PC-3 (cell line): Measurements from ENCODE around the gene ST6GALNAC3. TPM values are rescaled to one million over a fixed set of nuclear protein-coding genes. Genes with fewer than 3 reads are reported as not detected.
"Not testable (repeated sequence)": the region's sequence is repeated elsewhere in the genome, so short reads cannot be mapped to it uniquely, and the experiment has no call there.

Experiments
- ATAC-seq: fragments of 200-7000 bp; cut with Tn5 transposase; 2 replicates; pipeline ENCODE4 v1.9.1; 2020; ENCODE audit warnings: mild to moderate bottlenecking, moderate library complexity
- BruUV-seq: library from RNA; stranded (reverse); fragments of 400-500 nt; replicated peaks from 2 replicates; lab custom pipeline; 2021; lab: Mats Ljungman, UMichigan
- CTCF ChIA-PET: fragments of 300-600 bp; sonication (Branson Sonifier 250); formaldehyde crosslinking; loops from one replicate; lab custom pipeline; 2022; ENCODE audit warnings: antibody characterized with exemption; lab: Charles Lee
- POLR2A ChIA-PET: fragments of 300-600 bp; sonication (Branson Sonifier 250); formaldehyde crosslinking; loops from one replicate; lab custom pipeline; 2022; ENCODE audit warnings: antibody characterized with exemption; ENCODE audit not compliant: unreplicated experiment; lab: Charles Lee
- DNase-seq: peaks from one replicate; pipeline ENCODE4 v3.0.0-alpha.2; 2015
- H2AFZ ChIP-seq: fragments of 300-600 bp; sonication (generic); 2 replicates; pipeline ENCODE4 v1.6.0; 2016; ENCODE audit warnings: antibody characterized with exemption, low read length
- H3F3A ChIP-seq: fragments of 300-600 bp; sonication (generic); one replicate; pipeline ENCODE4 v1.6.0; 2017; ENCODE audit warnings: antibody characterized with exemption, low read length, control low read depth, mild to moderate bottlenecking; ENCODE audit not compliant: unreplicated experiment
- H3K27ac ChIP-seq: fragments of 300-600 bp; sonication (generic); 2 replicates; pipeline ENCODE4 v1.5.1; 2016; ENCODE audit warnings: mild to moderate bottlenecking, low read length
- H3K27me3 ChIP-seq: fragments of 300-600 bp; sonication (generic); 2 replicates; pipeline ENCODE4 v1.6.1; 2016; ENCODE audit warnings: low read length, mixed read lengths
- H3K36me3 ChIP-seq: fragments of 300-600 bp; sonication (generic); 2 replicates; pipeline ENCODE4 v1.6.1; 2016; ENCODE audit warnings: low read depth, mixed run types, low read length, mixed read lengths
- H3K4me1 ChIP-seq: fragments of 300-600 bp; sonication (generic); 2 replicates; pipeline ENCODE4 v1.5.1; 2016; ENCODE audit warnings: low read length; ENCODE audit not compliant: insufficient read depth
- H3K4me2 ChIP-seq: fragments of 300-600 bp; sonication (generic); 2 replicates; pipeline ENCODE4 v1.6.0; 2016; ENCODE audit warnings: low read length
- H3K4me3 ChIP-seq: fragments of 300-600 bp; sonication (generic); 2 replicates; pipeline ENCODE4 v1.5.1; 2016; ENCODE audit warnings: mild to moderate bottlenecking, low read length, mixed read lengths
- H3K79me2 ChIP-seq: fragments of 300-600 bp; sonication (generic); 2 replicates; pipeline ENCODE4 v1.6.1; 2017; ENCODE audit warnings: low read length, mixed read lengths
- H3K9ac ChIP-seq: fragments of 300-600 bp; sonication (generic); 2 replicates; pipeline ENCODE4 v1.6.0; 2016; ENCODE audit warnings: mild to moderate bottlenecking, low read length
- H3K9me2 ChIP-seq: fragments of 300-600 bp; sonication (generic); replicated peaks from 2 replicates; pipeline ENCODE4 v1.6.1; 2016; ENCODE audit warnings: mixed run types, low read length, mixed read lengths
- H3K9me3 ChIP-seq: fragments of 300-600 bp; sonication (generic); 2 replicates; pipeline ENCODE4 v1.6.1; 2016; ENCODE audit warnings: low read length, mixed read lengths
- H4K20me1 ChIP-seq: fragments of 300-600 bp; sonication (generic); 2 replicates; pipeline ENCODE4 v1.6.1; 2016; ENCODE audit warnings: low read length, mixed read lengths
- CTCF ChIP-seq: fragments of 300-600 bp; sonication (generic); conservative IDR thresholded peaks from 2 replicates; pipeline ENCODE4 v1.5.1; 2017; ENCODE audit warnings: antibody characterized with exemption, low read depth, mild to moderate bottlenecking, low read length
- EZH2 ChIP-seq: fragments of 300-600 bp; sonication (generic); IDR thresholded peaks from one replicate; pipeline ENCODE4 v1.6.1; 2017; ENCODE audit warnings: antibody characterized with exemption, mild to moderate bottlenecking, low read length; ENCODE audit not compliant: unreplicated experiment
- EZH2phosphoT487 ChIP-seq: fragments of 300-600 bp; sonication (generic); IDR thresholded peaks from 2 replicates; pipeline ENCODE4 v1.6.1; 2018; ENCODE audit warnings: mild to moderate bottlenecking, antibody characterized with exemption, low read length, borderline replicate concordance
- intact Hi-C: fragments of 100-400 bp; cut with micrococcal nuclease; formaldehyde crosslinking; loops from 2 replicates; pipeline ENCODE4 v1.9.0; 2023
- total RNA-seq: library from RNA; depleted of rRNA; stranded (reverse); fragments of >200 nt; gene quantifications from 2 replicates; pipeline ENCODE4 v1.2.3, GENCODE V29; 2014

Gene ST6GALNAC3
- total RNA-seq, 1 experiment from 2014 or later = not detected

GRCh38 chr1:76110666-76111065, 36.1 kb downstream of the ST6GALNAC3 start:
- Histone ChIP-seq H3K36me3 (no peaks in the 10 kb centered on the region), H3K4me3 (no peak overlapping the region), H3K27me3 (peaks cover 28% of the 10 kb centered on the region), H3K9me2 (no peaks in the 10 kb centered on the region), H3K4me1 (no peaks in the 10 kb centered on the region), H3K9ac (no peak overlapping the region), H3F3A (no peaks in the 10 kb centered on the region), H3K79me2 (no peaks in the 10 kb centered on the region), H4K20me1 (no peaks in the 10 kb centered on the region), H3K9me3 (no peaks in the 10 kb centered on the region), H2AFZ (no peak overlapping the region), H3K27ac (no peak overlapping the region), H3K4me2 (no peak overlapping the region)
- POLR2A ChIA-PET = no interaction called here
- TF ChIP-seq EZH2 (no peak), EZH2phosphoT487 (no peak), CTCF (no peak)
- ATAC-seq (no peak), DNase-seq (no peak)
- CTCF ChIA-PET = no interaction called here
- intact Hi-C loops = no loop called here
- BruUV-seq = no TSS peak

DNA sequence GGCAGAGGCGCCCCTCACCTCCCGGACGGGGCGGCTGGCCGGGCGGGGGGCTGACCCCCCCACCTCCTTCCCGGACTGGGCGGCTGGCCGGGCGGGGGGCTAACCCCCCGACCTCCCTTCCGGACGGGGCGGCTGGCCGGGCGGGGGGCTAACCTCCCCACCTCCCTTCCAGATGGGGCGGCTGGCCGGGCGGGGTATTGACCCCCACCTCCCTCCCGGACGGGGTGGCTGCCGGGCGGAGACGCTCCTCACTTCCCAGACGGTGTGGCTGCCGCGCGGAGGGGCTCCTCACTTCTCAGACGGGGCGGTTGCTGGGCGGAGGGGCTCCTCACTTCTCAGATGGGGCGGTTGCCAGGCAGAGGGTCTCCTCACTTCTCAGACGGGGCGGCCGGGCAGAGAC, 37.8 kb downstream of the ST6GALNAC3 start:
- intact Hi-C loops, H3K9me3 ChIP-seq, POLR2A ChIA-PET, DNase-seq, H3K27ac ChIP-seq, H3K9ac ChIP-seq, H3K36me3 ChIP-seq, H4K20me1 ChIP-seq, BruUV-seq, H3K4me3 ChIP-seq, H3K4me1 ChIP-seq, H2AFZ ChIP-seq, H3K4me2 ChIP-seq, H3F3A ChIP-seq, H3K9me2 ChIP-seq, ATAC-seq, H3K79me2 ChIP-seq, CTCF ChIA-PET: not testable (repeated sequence)
- peaks cover 32% of the 10 kb centered on the region for H3K27me3 ChIP-seq

DNA sequence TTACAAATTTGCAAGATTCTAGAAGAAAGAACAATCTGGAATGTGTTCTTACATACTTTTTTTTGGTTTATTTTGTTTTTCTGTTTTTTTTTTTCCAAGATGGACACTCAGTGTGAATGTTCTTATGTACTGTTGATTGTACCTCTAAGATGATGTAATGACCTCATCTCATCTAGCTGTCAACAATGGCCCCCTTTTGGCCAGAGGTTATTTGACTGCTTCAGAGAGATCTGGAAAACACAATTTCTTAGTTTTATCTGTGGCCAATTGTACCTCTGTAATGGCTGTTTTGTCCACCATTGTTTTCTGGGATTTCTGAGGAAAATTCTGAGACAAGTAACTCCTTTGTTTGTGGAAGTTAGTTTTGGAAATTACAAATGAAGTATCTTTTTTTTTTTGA, 38.9 kb downstream of the ST6GALNAC3 start:
- CTCF ChIA-PET = no interaction called here
- intact Hi-C loops = no loop called here
- H3F3A ChIP-seq = no peaks in the 10 kb centered on the region
- H3K27me3 ChIP-seq = peaks cover 36% of the 10 kb centered on the region; the same call in 1 of the 2 replicates
- H3K36me3 ChIP-seq = no peaks in the 10 kb centered on the region
- no peak overlapping the region for H2AFZ ChIP-seq
- no peaks in the 10 kb centered on the region for H3K4me1 ChIP-seq
- no peak overlapping the region for H3K4me3 ChIP-seq
- POLR2A ChIA-PET = no interaction called here
- no peak for ATAC-seq
- H3K4me2 ChIP-seq = no peak overlapping the region
- no peaks in the 10 kb centered on the region for H3K9me3 ChIP-seq
- H3K9ac ChIP-seq = no peak overlapping the region
- H3K79me2 ChIP-seq = no peaks in the 10 kb centered on the region
- no peak for DNase-seq
- H4K20me1 ChIP-seq = no peaks in the 10 kb centered on the region
- no peaks in the 10 kb centered on the region for H3K9me2 ChIP-seq
- TF ChIP-seq EZH2phosphoT487 = no peak
- no peak for TF ChIP-seq EZH2
- TF ChIP-seq CTCF = no peak
- H3K27ac ChIP-seq = no peak overlapping the region
- no TSS peak for BruUV-seq
